Astrocyte of the cerebellum (primary cell): Measurements from ENCODE around the gene RARB.
A peak's percentile ranks its signal among the peaks of the same experiment; 100 is the strongest.

Experiments used
- DNase-seq: peaks from one replicate; pipeline ENCODE4 v3.0.0-alpha.2; 2011; ENCODE audit warnings: low read depth
- H3K4me3 ChIP-seq: 2 replicates; pipeline ENCODE4 v1.5.1; 2011; ENCODE audit warnings: mild to moderate bottlenecking, low read depth, low read length, moderate library complexity
- in situ Hi-C: cut with HindIII; loops from 2 replicates; pipeline ENCODE4 v1.10.0; 2017; ENCODE audit warnings: low sequenced_read_pairs
- TF ChIP-seq, protein P1 (sequence below): IDR thresholded peaks from 2 replicates; pipeline ENCODE4 v1.5.1; 2012; ENCODE audit warnings: low read length, low read depth, moderate library complexity, mild to moderate bottlenecking; ENCODE audit errors: missing control alignments

The RARB gene

DNA sequence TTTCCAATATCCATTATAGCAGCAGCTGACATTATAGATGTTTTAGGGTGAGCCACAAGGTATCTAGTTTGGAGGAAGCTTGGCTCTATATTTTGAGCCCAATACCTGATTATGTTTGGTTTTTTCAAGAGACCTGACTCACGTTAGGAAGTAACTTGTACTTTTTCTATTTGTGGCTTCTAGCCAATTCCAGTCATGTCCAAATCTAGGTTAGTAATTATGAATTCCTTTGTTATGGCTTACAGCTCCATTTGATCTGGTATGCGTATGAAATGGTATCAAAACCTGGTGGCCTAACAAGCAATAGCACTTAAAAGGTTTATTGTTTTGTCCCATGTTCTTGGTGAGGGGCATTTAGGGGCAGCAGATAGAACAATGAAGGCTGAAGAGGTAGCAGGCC lies 120.8 kb downstream of the RARB start:
- in situ Hi-C loops: no loop called here
- peak; percentile 33 for DNase-seq
- TF ChIP-seq, protein P1, sequence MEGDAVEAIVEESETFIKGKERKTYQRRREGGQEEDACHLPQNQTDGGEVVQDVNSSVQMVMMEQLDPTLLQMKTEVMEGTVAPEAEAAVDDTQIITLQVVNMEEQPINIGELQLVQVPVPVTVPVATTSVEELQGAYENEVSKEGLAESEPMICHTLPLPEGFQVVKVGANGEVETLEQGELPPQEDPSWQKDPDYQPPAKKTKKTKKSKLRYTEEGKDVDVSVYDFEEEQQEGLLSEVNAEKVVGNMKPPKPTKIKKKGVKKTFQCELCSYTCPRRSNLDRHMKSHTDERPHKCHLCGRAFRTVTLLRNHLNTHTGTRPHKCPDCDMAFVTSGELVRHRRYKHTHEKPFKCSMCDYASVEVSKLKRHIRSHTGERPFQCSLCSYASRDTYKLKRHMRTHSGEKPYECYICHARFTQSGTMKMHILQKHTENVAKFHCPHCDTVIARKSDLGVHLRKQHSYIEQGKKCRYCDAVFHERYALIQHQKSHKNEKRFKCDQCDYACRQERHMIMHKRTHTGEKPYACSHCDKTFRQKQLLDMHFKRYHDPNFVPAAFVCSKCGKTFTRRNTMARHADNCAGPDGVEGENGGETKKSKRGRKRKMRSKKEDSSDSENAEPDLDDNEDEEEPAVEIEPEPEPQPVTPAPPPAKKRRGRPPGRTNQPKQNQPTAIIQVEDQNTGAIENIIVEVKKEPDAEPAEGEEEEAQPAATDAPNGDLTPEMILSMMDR: peak; percentile 4
- no peak overlapping the region for H3K4me3 ChIP-seq

DNA sequence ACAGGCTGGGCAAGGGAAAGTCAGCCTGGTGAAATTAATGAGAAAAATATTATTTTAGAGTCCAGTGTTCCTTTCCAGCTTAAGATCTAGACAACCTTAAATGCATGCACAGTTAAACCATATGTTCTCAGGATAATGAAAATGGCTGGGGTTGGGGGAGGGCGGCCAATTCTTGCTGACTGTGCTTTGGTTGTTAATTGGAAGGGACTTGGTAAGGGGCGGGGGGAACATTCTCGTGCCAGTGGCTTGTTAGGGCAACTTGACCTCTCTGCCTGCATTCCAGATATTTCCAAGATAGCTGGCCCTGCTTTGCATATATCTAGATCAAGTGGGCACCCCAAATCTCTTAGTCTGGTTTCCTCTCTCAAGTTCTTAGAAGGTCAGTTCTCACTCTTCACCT lies 124.2 kb downstream of the RARB start:
- H3K4me3 ChIP-seq: no peak overlapping the region
- DNase-seq: no peak
- in situ Hi-C loops: no loop called here
- TF ChIP-seq, protein P1: no peak

DNA sequence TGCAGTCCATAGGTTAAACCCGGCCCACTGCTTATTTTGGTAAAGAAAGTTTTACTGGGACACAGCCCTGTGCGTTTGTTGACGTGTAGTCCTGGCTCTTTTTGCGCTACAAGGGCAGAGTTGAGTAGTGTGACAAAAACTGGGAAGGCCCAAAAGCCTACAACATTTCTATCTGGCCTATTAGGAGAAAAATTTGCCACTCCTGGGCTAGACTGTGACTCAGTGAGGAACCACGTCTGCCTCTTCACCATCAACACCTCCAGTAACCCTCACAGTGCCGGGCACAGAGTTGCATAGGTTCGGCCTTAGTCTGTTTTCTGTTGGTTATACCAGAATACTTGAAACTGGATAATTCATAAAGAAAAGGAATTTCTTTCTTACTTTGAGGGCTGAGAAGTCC lies 126.3 kb downstream of the RARB start:
- TF ChIP-seq, protein P1: no peak
- in situ Hi-C loops: no loop called here
- DNase-seq: no peak
- no peak overlapping the region for H3K4me3 ChIP-seq

DNA sequence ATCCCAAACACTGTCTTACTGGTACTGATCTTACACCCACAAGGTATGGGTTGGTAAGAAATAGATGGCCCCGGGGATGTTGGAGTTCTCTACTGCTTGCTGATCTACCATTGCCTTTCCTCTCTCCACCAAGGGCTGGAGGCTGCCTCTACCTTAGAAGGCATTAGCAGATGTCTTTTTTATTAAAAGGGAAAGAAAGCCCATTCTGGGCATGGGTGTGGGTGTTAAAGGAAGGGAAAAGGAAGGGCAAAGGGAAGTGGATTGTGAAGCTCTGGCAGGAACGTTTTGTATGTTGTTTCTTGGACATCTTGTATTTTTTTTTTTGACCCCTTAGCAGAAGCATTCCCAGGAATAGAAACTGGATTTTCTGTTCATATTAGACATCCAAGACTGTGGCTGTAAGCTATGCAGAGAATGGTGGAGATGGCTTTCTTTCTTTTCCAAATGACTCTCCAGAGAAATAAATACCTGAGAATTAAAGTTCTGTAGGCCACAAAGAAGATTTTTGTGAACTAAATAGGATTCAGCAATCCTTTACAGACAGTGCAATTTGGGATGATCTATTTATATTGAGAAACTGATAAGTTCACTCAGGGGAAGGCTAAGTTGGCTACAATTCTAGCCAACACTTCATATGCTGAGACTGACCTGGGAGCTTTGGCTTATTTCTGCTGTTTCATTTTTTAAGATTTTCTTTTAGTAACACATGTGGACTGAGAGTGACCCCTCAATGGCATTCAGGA lies 127.8 kb downstream of the RARB start:
- no peak for DNase-seq
- in situ Hi-C loops: no loop called here
- TF ChIP-seq, protein P1: no peak
- H3K4me3 ChIP-seq: no peak overlapping the region

DNA sequence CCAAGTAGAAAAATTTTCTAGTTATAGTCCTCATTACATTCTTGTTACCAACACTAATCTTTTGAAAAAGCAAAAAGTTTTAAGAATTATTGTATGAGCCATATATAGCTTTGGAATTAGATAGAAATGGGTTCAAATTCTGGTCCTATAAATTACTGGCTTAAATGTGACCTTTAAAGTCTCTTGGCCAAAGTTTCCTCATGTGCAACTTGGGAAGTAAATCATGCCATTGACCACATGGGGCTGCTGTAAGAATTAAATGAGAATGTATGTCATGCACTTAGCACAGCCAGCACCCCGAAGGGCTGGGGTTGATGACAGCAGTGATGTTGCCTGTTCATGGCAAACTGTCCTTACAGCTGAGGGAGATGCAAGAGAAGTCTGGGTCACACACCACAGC lies 128.4 kb downstream of the RARB start:
- H3K4me3 ChIP-seq: no peak overlapping the region
- TF ChIP-seq, protein P1: no peak
- DNase-seq: no peak
- in situ Hi-C loops: no loop called here

DNA sequence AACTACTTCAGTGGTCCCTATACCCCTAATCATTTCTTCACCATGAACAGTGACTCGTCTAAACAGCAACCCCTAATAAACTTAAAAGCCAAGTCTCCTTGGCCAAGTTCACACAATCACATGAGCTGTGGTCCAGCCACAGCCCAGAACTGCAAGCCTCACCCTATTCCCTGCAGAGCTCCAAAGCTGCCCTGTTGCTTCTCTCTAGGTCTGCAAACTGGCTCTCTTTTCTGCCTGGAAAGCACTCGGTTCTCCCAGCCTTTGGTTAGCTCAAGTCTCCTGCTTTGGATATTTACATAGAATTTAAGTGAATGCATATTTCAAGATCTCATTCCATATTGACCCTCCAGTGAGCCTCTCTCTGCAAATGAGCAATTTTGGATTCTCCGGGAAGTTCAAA lies 129.6 kb downstream of the RARB start:
- DNase-seq: peak; percentile 41
- H3K4me3 ChIP-seq: no peak overlapping the region
- TF ChIP-seq, protein P1: no peak
- in situ Hi-C loops: no loop called here

DNA sequence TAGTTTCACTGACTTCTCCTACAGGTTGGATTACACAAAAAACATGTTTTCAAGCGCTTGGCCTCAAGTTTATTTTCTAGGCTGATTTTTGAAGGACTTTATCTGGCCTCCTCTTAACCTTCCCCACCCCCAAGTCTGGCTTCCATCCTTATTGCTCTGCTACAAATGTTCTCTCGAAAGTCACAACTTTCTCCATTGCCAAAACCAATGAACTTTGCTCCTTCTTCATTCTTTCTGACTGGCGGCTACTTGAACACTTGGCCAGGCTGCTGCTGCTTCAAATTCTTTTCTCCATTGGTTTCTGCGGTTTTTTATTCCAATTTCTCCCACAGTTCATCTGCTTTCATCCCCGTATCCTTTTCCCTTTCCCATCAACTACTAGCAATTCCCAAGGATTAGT lies 130.1 kb downstream of the RARB start:
- DNase-seq: peak; percentile 65
- TF ChIP-seq, protein P1: no peak
- in situ Hi-C loops: no loop called here
- no peak overlapping the region for H3K4me3 ChIP-seq
